Nephron (organoid): ENCODE data around the gene COG6.

Experiments
- H3K27ac Mint-ChIP-seq, 3 experiments: 2 replicates each; pipeline ENCODE4 v1.8.0; 2020; ENCODE audit warnings: mixed read lengths in 3 of 3, mild to moderate bottlenecking in 2 of 3, moderate library complexity in 1 of 3
- H3K27me3 Mint-ChIP-seq: 2 replicates; pipeline ENCODE4 v1.8.0; 2021; ENCODE audit warnings: low read depth, mild to moderate bottlenecking, moderate library complexity, mixed read lengths
- H3K36me3 Mint-ChIP-seq: 2 replicates; pipeline ENCODE4 v1.8.0; 2020; ENCODE audit warnings: low read depth, mixed read lengths
- H3K4me1 Mint-ChIP-seq: 2 replicates; pipeline ENCODE4 v1.8.0; 2020; ENCODE audit warnings: mixed read lengths
- H3K4me3 Mint-ChIP-seq, 3 experiments: 2 replicates each; pipeline ENCODE4 v1.8.0; 2020; ENCODE audit warnings: mild to moderate bottlenecking in 3 of 3, mixed read lengths in 3 of 3, moderate library complexity in 2 of 3
- H3K9me3 Mint-ChIP-seq: 2 replicates; pipeline ENCODE4 v1.8.0; 2020; ENCODE audit warnings: mixed read lengths
- CTCF ChIP-seq, 3 experiments: fragments of 200-600 bp; sonication (generic); IDR thresholded peaks; one replicate each; pipeline ENCODE4 v1.5.0; 2021; ENCODE audit warnings: antibody characterized with exemption in 3 of 3; ENCODE audit not compliant: unreplicated experiment in 3 of 3

The COG6 gene

GRCh38 chr13:39740761-39741160, 85.3 kb downstream of the COG6 start:
- H3K27ac Mint-ChIP-seq: no peak overlapping the region
- H3K4me1 Mint-ChIP-seq: no peaks in the 10 kb centered on the region
- TF ChIP-seq CTCF (IDR thresholded peaks at IDR 0.05; ENCODE audit: unreplicated experiment in 3 of 3): no peak

GRCh38 chr13:39748961-39749360, 93.5 kb downstream of the COG6 start:
- H3K36me3 Mint-ChIP-seq: peaks cover 22% of the 10 kb centered on the region
- H3K9me3 Mint-ChIP-seq: peaks cover 11% of the 10 kb centered on the region
- H3K4me3 Mint-ChIP-seq: no peak overlapping the region
- no peaks in the 10 kb centered on the region for H3K4me1 Mint-ChIP-seq
- H3K27ac Mint-ChIP-seq: no peak overlapping the region
- TF ChIP-seq CTCF (IDR thresholded peaks at IDR 0.05; ENCODE audit: unreplicated experiment in 3 of 3): no peak
- no peaks in the 10 kb centered on the region for H3K27me3 Mint-ChIP-seq

More at GRCh38 chr13:39740761-39741160, 85.3 kb downstream of the COG6 start:
- Mint-ChIP-seq H3K9me3 (peaks cover 50% of the 10 kb centered on the region), H3K4me3 (no peak overlapping the region), H3K27me3 (no peaks in the 10 kb centered on the region), H3K36me3 (peaks cover 72% of the 10 kb centered on the region)

- Mint-ChIP-seq H3K27me3 (no peaks in the 10 kb centered on the region), H3K27ac (no peak overlapping the region), H3K4me1 (no peaks in the 10 kb centered on the region), H3K36me3 (peaks cover 25% of the 10 kb centered on the region), H3K9me3 (peaks cover 5% of the 10 kb centered on the region), H3K4me3 (no peak overlapping the region)
- TF ChIP-seq CTCF (IDR thresholded peaks at IDR 0.05; ENCODE audit: unreplicated experiment in 3 of 3): no peak
These were observed 94.1 kb downstream of the COG6 start for GRCh38 chr13:39749528-39749927.

- TF ChIP-seq CTCF (IDR thresholded peaks at IDR 0.05; ENCODE audit: unreplicated experiment in 3 of 3): no peak
- no peaks in the 10 kb centered on the region for H3K27me3 Mint-ChIP-seq
- H3K4me1 Mint-ChIP-seq: no peaks in the 10 kb centered on the region
- H3K4me3 Mint-ChIP-seq: no peak overlapping the region
- H3K36me3 Mint-ChIP-seq: peaks cover 45% of the 10 kb centered on the region
- H3K27ac Mint-ChIP-seq: no peak overlapping the region
- H3K9me3 Mint-ChIP-seq: peaks cover 15% of the 10 kb centered on the region
These were observed 96.3 kb downstream of the COG6 start for GRCh38 chr13:39751805-39752204.

GRCh38 chr13:39760521-39760920, 105.1 kb downstream of the COG6 start:
- no peak overlapping the region for H3K4me3 Mint-ChIP-seq
- no peaks in the 10 kb centered on the region for H3K27me3 Mint-ChIP-seq
- peaks cover 30% of the 10 kb centered on the region for H3K9me3 Mint-ChIP-seq
- H3K27ac Mint-ChIP-seq: peak overlapping the region in 1 of 3 experiments; percentile 37
- peaks cover 18% of the 10 kb centered on the region for H3K36me3 Mint-ChIP-seq
- no peaks in the 10 kb centered on the region for H3K4me1 Mint-ChIP-seq
- TF ChIP-seq CTCF (IDR thresholded peaks at IDR 0.05; ENCODE audit: unreplicated experiment in 3 of 3): no peak

- no peak for TF ChIP-seq CTCF (IDR thresholded peaks at IDR 0.05; ENCODE audit: unreplicated experiment in 3 of 3)
- H3K9me3 Mint-ChIP-seq: peaks cover 10% of the 10 kb centered on the region
- H3K4me3 Mint-ChIP-seq: no peak overlapping the region
- peaks cover 27% of the 10 kb centered on the region for H3K4me1 Mint-ChIP-seq
- H3K27me3 Mint-ChIP-seq: peaks cover 2% of the 10 kb centered on the region
- no peaks in the 10 kb centered on the region for H3K36me3 Mint-ChIP-seq
- H3K27ac Mint-ChIP-seq: peak overlapping the region in 1 of 3 experiments; percentile 79
These were observed 110.5 kb downstream of the COG6 start for GRCh38 chr13:39765801-39766463.
